ENCODE measurements around the gene BTNL2.
A peak's percentile ranks its signal among the peaks of the same experiment; 100 is the strongest.

BTNL2 gene

DNA sequence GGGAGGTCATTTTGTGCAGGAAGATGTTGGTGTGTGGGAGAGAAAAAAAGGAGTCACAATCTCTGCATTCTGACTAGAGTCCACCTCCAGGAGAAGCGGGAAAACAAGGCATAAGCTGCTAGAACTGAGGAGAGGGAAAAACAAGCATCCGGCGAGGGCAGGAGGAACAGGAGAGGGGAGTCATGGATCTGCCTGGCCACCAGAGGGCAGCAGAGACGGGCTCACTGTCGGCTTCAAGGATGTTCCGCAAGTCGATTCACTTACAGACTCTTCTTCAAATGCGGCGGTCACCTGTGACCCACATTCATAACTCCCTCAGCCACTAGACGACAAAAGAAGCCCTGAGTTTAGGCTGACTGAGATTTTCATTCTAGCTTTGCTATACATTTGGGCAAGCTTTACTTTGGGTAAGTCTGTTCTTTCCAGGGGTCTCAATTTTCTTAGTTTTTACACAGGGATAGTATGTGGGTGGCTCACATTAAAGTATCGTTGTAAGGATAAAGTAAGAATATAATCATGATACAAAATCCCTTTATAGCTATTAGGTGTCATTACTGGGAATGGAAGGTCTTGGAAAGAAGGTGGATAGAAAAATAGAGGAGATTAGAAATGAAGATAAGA is 6.6 kb upstream of the BTNL2 start:
- peak; percentile 86 for DNase-seq

DNA sequence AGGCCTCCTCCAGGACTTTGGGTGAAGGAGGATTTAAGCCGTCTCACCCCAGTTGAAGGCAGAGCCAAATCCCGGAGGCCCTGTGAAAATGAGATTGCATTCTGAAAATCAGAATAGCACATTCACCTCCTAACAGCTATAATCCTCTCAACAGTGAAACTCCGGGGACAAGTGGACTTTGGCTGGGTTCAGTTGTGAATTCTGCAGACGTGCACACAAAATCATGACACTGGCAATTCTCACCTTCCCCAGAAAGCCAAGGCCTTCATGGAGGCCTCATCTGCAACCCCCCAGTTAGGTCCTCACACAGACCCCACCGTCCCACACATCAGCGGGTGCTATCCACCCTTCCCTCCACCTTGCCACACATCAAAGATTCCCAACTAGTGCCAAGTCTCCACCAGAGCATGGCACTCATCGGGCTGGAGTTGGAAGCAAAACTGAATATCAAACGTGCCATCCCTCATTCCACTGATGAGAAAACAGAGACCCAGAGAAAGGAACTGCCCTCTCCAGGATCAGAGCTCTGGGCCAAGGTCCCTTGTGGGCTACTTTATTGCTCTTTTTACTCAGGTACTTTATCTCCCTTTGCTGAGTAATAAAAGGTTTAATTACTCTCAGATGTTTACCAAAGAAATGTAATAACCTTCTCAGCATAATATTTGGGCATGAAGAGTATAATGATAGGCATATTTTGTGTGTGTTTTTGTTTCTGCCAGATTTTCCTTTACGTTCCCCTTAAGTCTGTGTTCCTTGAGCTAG is 4.8 kb upstream of the BTNL2 start:
- DNase-seq = no peak

DNA sequence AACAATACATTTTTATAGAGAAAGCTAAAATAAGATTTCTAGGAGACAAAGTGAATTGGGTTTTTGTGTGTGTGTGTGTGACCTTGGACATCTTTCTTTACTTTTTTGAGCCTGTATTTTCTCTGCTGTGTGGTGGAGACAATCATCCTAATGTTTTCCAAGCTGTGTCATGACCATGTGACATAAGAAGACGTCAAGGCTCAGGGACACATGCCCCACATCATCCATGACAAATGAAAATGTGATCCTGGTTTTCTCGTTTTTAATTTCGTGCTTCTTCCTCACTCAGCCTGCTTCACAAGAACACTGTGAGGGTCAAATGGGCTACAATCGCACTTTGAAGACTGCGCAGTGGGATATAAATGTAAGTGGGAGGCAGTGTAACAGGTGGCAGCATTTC is 3.9 kb upstream of the BTNL2 start:
- DNase-seq = no peak

DNA sequence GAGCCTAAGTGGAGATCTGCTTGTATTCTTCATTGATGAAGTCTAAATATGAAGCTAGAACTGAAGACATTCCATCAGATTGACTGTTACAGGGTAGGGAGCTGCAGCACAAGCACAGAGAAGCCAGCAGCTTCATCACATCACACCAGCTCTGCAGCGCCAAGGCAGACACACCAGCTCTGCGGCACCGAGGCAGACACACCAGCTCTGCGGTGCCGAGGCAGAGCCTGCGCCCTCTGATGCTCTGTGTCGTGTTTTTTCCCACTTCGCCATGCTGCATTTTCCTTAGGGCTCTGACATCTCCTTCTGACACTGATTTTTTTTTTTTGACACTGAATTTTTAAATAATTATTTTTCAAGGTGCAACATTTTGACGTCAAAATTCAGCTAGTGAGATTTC is 784 bp downstream of the BTNL2 start:
- no peak for DNase-seq

DNA sequence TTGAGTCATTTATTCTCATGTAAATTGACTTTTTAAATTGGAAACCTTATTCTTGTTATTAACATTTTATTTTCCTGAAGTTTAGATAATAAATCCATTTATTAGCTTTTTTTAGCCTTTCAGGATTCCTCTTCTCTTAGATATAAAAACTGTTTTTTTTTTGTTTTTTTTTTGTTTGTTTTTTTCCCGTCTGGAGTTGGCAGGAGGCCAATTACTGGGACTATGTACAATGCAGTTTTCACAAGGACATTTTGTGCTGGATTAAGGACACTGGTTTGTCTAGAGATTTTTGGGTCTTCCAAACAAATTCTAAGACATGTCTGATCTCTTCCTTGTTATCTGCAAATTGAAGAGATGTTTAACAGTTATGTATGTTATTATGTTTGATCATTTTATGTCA is 1.3 kb downstream of the BTNL2 start:
- no peak for DNase-seq

DNA sequence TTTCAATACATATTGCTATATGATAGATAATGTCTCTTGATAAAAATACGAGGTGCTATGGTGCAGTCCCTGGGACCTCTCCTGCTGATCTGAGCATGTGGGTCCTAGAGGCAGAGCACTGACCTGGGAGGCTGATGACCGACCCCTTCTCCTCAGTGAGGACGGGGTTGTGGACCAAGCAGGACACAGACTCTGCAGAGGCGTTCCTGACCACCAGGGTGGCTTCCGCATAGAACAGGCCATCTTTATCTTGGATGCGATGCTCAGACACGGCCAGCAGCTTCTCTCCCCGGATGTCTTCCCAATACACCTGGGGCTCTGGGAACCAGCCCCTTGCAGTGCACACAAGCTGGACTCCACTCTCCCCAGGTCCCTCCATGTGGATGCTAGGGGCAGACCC is 4.2 kb downstream of the BTNL2 start:
- no peak for DNase-seq

DNA sequence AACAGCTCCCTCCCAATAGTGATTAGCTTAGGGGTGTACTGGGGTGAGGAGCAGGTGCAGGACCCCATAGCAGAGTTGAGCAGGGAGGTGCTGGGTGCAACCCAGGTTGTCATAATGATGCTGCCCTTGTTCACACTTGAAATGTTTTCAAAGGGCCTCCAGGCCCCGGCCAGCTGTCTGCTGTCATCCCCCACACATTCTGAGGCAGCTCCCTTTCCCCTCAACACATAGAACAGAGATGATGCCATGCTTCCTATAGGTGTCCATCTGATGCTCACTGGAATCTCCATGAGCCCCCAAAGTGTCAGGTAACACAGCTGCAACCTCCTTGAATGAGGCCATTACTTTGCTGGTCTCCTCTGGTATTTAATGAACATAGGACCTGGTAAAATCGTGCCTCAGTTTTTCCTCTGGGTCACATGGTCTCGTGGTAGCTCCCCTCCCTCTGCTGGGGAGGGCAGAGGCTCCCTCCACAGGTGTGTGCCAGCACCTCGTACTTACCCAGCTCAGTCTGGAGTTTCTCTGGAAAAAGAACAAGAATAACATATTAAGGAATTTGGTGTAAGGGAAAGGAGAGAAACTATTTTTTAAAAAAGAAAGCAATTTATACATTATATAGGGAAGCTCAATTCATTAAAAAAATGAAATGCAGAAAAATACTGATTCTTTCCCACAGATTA is 5.6 kb downstream of the BTNL2 start:
- DNase-seq = no peak

DNA sequence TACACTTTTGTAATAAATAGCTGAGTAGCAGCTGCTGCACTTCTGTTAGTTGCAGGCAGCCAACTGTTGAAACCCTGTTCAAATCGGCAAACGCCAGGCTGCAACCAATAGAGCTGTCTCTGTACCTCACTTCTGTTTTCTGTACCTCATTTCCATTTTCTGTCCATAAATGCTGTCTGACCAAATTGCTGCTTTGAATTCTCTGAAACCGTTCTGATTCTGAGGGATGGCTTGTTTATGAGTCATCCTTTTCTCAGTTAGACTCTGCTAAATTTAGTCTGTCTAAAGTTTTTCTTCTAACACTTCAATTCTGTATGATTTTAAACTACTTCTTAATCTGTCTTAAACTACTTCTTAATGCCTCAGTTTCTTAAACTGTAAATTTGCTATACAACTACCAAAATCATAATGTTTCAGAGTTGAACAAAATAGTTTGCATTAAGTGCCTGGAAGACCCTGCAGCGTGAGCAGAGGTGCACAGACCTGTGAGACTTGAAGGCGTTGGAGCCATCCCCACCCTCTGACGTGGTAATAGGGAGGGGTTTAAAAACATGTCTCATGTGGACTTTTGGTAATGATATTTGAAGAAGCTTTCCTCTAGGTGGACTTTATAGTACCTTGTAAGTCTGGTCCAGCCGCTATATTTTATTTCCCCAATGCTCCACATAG is 9.6 kb downstream of the BTNL2 start:
- DNase-seq = no peak

DNA sequence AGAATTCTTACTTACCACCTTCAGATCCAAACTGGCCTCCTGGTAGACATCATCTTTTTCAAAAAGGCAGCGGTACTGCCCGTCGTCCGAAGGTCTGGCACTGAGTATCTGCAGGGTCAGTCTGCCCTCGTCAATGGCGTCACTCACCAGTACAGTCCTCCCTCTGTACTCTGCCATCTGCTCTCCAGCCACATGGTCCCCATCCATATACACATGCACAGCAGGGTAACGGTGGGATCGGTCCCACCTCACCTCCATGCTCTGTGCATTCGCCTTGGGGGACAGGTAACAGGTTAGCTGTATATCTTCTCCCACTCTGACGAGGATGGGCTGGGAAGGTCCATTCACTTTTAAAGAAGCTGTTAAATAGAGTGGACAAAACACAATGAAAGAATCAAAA is 11.0 kb downstream of the BTNL2 start:
- no peak for DNase-seq

DNA sequence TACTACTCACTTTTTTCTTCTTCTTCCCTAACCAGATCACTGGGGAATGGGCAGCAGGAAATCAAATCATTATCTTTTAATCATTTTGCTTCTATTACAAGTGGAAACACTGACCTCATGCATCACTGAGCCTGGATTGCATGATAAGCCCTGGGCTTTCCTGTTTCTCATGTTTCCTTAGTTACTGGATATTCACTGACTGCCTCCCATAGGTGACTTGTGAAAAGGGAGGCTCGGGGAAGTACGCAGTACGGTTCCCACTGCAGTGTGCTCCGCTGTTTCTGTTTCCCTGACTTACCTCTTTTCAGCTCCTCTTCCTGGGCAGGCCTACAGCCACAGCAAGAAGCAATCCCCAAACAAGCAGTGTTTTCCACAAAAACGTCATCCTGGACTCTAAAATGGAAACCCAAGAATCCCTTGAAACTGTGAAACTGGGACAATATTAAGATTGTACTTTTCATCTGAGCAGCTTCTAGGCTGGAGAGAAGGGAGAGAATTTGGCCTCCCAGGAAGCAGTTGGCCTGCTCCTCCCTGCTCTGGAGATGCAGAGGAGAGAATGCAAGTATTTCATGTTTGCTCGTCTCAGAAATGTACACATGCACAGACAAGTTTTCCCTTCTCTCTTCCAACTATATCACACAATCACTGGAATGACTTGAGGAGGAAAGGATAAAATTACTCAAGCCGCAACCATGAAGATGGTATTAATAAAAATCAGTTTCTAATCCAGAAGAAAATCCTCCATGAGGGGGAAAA is 13.1 kb downstream of the BTNL2 start:
- no peak for DNase-seq

DNA sequence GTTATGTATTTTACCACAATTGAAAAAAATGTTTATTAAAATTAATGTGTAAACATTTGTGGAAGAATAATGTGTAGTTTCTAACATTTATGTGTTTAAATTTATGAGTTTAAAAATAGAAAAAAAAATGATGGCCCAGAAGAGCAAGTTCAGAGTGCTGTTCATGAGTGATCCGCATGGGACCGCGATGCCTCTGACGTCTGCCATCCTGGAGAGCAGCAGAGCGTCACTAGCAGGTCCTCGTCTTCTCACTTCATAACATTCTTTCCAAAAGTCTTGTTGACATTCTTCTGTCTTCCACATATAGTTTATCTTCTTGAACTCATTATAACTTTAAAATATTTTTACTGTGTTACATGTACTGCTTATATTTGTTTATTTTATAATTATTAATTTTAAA is 15.5 kb downstream of the BTNL2 start:
- DNase-seq = no peak

DNA sequence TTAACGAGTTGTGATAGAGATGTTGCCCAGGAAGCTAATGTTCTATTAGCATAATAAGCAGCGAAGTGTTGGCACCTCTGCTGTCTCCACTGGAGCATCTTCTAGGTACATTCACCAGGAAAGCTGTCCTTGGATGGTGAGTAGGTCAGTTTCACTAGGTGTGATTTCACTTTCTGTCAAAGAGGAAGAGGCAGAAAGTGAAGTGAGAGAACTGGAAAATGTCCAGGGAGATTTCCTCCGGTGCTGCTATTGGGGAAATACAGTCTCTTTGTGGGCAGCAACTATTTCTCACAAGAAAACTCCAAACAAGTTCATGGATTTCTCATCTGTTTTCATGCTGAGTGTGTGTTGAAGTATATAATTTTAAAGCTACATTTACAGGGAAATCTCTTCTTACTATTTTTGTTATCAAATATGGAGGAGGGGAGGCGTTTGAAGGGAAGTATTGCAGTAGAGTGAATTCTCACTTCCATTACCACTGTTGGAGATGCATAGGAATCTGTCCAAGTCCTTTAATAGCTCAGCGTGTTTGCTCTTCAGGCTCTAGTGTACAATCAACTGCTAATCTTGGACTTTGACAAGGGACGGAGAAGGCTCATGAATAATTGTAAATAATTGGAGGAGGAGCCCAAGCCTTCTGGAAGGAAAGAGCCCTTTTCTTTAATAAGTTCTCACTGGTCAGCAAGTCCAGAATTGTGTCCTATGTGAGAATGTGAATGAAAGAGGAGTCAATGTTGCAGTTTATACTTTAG is 19.2 kb downstream of the BTNL2 start:
- no peak for DNase-seq

DNA sequence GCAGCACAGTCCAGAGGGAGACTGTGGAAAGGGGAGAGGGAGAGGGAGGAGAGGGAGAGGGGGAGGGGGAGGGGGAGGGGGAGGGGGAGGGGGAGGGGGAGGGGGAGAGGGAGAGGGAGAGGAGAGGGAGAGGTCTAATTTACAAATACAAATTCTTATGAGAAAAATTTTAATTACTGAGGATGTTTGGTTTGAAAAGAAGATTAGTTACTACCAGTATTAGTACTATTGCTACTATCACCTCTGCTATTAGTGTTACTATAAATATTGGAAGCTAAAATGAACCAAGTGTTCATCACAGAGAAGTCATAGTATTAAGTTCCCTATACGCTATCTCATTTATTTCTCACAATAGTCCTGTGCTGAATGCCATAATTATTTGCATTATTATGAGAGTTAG is 20.9 kb downstream of the BTNL2 start:
- no peak for DNase-seq

DNA sequence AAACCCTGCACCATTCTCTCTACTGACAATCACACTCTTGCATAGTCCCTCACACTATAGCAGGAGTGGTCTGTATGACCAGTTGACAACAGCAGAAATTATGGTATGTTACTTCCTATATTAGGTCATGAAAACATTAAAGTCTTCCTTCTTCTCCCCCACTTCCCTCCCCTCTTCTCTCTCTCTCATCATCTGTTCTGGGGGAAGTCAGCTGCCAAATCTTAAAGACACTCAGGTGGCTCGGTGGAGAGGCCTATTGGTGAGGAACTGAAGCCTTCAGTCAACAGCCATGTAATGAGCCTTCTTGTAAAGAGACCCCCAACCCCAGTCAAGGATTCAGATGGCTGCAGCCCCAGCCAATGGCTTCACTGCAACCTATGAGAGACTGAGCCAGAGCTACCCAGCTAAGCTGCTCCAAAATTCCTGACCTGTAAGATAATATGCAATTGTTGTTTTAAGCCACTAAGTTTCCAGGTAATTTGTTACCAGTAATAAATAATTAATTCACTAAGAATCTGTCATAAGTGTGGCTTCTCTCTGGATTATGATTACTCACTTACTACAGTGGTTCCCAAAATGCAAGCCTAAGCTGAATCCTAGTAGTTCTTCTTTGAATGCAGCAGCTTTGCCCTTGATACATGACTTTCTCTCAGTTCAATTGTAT is 24.1 kb downstream of the BTNL2 start:
- DNase-seq = no peak

DNA sequence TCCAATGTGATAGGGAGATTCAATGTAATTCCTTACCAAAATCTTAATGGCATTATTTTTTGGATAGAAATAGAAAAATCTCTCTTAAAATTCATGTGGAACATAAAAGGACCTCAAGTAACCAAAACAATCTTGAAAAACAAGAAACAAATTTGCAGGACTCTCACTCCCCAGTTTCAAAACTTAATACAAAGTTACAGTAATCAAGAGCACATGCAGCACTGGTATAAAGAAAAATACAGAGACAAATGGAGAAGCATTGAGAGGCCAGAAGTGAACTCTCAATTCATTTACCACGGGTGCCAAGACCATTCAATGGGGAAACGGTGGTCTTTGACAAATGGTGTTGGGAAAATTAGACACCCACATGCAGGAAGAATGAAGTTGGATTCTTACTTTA is 27.4 kb downstream of the BTNL2 start:
- DNase-seq = no peak

DNA sequence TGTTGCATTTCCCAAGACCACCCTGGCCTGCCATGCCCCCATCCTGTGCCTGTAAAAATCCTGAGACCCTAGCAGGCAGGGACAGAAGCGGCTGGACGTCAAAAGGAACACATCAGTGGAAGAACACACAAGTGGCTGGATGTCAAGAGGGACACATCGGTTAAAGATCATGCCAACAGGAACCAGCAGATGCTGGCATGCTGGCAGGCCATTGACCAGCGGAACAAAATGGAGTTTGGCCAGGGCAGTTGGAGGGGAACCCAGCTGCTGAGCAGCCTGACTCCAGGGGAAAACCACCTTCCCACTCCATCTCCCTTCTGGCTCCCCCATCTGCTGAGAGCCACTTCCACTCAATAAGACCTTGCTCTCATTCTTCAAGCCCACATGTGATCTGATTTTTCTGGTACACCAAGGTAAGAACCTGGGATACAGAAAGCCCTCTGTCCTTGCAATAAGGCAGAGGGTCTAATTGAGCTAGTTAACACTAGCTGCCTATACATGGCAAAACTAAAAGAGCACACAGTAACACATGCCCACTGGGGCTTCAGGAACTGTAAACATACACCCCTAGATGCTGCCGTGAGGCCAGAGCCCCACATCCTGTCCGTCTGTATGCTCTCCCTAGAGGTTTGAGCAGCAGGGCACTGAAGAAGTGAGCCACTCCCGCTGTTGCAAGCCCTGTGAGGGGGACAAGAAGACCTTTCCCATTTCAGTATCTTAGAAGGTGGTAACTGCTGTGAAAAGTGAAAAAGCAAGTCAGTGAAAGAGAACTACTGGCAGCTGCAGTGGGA is 31.0 kb downstream of the BTNL2 start:
- DNase-seq = no peak

DNA sequence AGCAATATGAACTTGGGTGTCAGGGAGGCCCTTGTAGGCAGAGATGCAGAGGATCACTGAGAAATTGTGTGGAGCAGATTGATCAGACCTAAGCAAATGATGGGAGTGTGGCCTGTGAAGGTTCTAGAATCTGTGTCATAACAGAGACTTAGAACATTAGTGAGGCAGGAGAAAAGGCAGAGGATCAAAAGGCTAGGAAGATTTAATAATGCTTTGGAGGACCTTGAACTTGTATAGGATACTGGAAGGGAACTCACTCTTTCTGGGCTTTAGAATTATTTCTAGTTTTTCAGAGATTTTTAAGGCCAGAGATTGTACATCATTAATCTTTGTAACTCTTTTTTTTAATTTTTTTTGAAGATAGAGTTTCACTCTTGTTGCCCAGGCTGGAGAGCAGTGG is 35.2 kb downstream of the BTNL2 start, which contains the start of gene TSBP1:
Gene TSBP1 (minus strand): TSS at position 101 of the 400 bp plus-strand sequence. CDS start 197 bp downstream, outside the sequence.
- DNase-seq = no peak

DNA sequence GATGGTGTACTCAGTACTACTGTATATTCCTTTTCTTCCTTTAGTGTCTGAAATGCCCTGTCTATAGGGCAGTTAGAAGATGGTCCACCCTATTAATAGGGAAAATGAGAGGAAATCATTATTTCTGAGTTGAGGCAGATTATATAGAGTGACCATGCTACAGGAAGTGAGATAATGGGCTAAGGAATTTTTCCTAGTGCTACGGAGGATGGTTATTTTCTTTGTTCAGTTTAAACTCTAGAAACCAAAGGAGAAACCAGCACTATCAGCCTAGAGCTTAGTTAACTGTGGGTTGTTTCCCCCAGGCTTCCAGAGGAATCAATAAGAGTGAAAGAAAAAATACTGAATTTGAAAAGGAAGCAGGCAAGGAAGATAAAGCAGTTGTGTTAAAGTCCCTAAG is 35.8 kb downstream of the BTNL2 start:
- no peak for DNase-seq

DNA sequence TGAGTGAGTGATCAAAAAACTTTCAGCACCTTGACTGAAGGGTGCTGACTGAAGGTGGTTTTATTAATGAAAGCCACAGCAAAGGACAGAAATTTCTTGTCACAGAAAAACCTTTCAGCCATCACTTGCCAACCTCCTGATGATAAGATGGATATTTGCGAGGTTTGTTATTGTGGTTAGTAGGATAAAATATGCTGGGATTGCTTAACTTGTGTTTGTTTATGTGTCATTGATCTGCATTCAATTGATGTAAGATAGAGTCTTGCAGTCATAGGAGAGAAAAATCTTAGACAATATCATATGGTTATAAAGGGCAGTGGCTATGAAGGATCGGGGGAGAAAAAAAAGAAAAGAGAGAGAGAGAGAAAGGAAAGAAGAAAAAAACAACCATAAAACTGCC is 36.5 kb downstream of the BTNL2 start:
- DNase-seq = no peak

DNA sequence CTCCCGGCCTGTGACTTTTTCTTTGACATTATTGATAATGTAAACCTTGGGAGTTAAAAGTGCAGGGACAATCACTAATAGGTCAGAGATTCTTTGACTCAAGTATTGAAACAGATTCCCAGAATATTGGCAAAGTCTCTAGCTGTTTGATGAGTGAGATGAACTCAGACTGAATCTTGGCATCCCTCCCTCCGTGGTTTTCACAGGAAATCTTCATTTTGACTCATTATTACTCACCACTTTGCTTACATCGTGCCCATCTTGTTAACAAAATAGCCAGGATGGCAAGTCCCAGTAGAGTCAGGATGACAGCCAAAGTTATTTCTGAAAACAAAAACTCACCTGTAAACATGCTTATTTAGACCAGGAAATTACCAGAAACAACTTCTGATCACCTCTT is 37.3 kb downstream of the BTNL2 start:
- no peak for DNase-seq

DNA sequence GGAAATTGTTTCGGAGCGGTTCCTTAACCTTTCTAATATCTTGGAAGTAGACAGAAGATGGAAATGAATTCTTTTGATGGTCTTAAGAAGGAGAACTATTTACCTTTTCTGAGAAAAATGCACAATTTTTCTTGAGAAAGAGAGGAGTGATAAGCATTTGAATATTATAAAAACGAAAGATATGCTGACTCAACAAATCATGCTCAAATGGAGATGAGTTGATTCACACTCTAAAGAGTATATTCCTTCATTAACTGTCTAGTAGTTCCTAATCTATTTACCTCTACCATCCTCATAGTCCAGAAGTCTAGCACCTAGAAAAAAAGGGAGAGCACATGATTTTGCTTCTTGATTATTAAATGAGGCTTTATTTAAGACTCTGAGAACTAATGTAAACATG is 39.3 kb downstream of the BTNL2 start:
- no peak for DNase-seq

Measured in activated gamma-delta T cell treated with Interleukin-2 at 50 U/mL for 16 hours (primary cell).